ENCODE data around the gene PALLD.

DNA sequence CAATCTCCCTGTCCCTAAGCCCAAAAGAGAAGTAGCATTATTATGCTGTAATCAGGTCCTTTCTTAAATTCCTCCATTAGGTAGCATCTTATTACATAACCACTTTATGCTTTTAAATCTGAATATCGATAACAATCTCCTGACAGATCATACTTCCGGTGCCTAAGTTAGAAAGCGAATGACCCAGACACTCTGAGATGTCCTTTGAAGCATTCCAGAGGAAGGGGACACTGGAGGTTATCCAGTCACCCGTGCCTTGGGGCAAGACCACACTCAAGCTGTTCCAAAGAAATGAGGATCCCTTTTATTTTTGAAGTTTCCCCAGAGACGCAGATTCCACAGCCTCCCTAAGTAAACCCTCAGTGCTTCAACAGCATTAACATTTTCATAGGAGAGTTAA is 125.7 kb downstream of the PALLD start:
- TF ChIP-seq, protein P1, sequence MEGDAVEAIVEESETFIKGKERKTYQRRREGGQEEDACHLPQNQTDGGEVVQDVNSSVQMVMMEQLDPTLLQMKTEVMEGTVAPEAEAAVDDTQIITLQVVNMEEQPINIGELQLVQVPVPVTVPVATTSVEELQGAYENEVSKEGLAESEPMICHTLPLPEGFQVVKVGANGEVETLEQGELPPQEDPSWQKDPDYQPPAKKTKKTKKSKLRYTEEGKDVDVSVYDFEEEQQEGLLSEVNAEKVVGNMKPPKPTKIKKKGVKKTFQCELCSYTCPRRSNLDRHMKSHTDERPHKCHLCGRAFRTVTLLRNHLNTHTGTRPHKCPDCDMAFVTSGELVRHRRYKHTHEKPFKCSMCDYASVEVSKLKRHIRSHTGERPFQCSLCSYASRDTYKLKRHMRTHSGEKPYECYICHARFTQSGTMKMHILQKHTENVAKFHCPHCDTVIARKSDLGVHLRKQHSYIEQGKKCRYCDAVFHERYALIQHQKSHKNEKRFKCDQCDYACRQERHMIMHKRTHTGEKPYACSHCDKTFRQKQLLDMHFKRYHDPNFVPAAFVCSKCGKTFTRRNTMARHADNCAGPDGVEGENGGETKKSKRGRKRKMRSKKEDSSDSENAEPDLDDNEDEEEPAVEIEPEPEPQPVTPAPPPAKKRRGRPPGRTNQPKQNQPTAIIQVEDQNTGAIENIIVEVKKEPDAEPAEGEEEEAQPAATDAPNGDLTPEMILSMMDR (IDR thresholded peaks at IDR 0.05), result no peak
- no peak for TF ChIP-seq POLR2A (IDR thresholded peaks at IDR 0.05)
- no peak for TF ChIP-seq POLR2AphosphoS5 (IDR thresholded peaks at IDR 0.05)

All from sigmoid colon (tissue), 4 donors.